Right atrium auricular region (tissue), 2 donors: ENCODE measurements around the gene DNAJA3. TPM values are rescaled to one million over a fixed set of nuclear protein-coding genes. Genes with fewer than 3 reads are reported as not detected.

Experiments
- DNase-seq: peaks from one replicate; pipeline ENCODE4 v3.0.0-alpha.2; 2019; ENCODE audit warnings: low spot score
- H3K27ac ChIP-seq, 2 donors: fragments of 200-600 bp; sonication (generic); 1 replicate in 1 of 2; 2 replicates in 1 of 2; pipeline ENCODE4 v1.5.1; 2016 to 2019
- H3K27me3 ChIP-seq, 2 donors: fragments of 200-600 bp; sonication (generic); one replicate each; pipeline versions ENCODE4 v1.5.1 to v1.6.0; 2017 to 2019
- H3K36me3 ChIP-seq: fragments of 200-600 bp; sonication (generic); one replicate; pipeline ENCODE4 v1.5.1; 2016
- H3K4me1 ChIP-seq, 2 donors: fragments of 200-600 bp; sonication (generic); one replicate each; pipeline versions ENCODE4 v1.5.1 to v1.6.0; 2017 to 2019
- H3K4me3 ChIP-seq, 2 donors: fragments of 200-600 bp; sonication (generic); 1 replicate in 1 of 2; 2 replicates in 1 of 2; pipeline ENCODE4 v1.5.1; 2017 to 2019; ENCODE audit warnings: mild to moderate bottlenecking in 1 of 2, moderate library complexity in 1 of 2
- H3K9me3 ChIP-seq, 2 donors: fragments of 200-600 bp; sonication (generic); one replicate each; pipeline ENCODE4 v1.5.1; 2019
- total RNA-seq, 2 donors: library from RNA; depleted of rRNA; stranded (reverse); fragments of >200 nt; gene quantifications; one replicate each; pipeline ENCODE4 v1.1.0, GENCODE V29; 2016
- TF ChIP-seq, protein P1 (sequence below), 2 donors: fragments of 200-600 bp; sonication (generic); IDR thresholded peaks; one replicate each; pipeline ENCODE4 v1.5.1; 2019; ENCODE audit warnings: antibody characterized with exemption in 2 of 2

The DNAJA3 gene
- total RNA-seq, 2 donors from 2014 or later = 47.6 to 50.5 TPM

DNA sequence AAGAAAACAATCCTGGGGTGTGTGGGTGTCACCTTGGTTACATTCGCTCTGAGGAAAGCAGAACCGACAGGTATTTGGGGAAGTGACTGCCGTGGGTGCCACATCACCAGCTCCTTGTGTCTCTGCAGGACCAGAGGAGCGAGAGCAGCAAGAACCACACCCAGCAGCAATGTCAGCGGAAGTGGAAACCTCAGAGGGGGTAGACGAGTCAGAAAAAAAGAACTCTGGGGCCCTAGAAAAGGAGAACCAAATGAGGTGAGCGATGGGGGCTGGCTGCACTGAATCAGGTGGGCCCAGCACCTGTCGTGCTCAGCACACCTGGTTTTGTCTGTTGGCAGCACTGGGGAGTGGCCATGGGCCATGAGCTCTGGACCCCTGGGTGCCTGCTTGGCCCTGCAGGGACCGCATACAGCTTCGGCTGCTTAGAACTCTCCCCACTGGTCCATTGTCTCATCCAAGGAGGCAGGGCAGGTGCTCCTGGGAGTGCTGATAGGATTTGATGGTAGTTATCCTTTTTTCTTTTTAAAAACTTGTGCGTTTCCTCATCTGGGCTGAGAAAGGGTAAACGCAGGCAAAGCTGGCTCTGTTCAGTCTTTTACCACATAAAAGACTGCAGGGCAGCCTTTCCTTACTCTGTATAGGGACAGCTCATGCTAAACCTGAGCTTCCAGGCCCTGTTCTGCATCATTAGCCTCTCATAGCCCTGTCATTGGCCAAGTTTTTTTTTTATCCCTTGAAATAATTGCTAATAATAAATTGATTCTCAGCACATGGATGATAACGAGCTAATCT is 79.9 kb downstream of the DNAJA3 start:
- Histone ChIP-seq H3K4me1 (peaks cover 3 to 19% of the 10 kb centered on the region in 2 donors), H3K9me3 (no peaks in the 10 kb centered on the region), H3K27ac (no peak overlapping the region), H3K36me3 (peaks cover 52% of the 10 kb centered on the region), H3K4me3 (no peak overlapping the region), H3K27me3 (no peaks in the 10 kb centered on the region)
- no peak for DNase-seq
- TF ChIP-seq, protein P1, sequence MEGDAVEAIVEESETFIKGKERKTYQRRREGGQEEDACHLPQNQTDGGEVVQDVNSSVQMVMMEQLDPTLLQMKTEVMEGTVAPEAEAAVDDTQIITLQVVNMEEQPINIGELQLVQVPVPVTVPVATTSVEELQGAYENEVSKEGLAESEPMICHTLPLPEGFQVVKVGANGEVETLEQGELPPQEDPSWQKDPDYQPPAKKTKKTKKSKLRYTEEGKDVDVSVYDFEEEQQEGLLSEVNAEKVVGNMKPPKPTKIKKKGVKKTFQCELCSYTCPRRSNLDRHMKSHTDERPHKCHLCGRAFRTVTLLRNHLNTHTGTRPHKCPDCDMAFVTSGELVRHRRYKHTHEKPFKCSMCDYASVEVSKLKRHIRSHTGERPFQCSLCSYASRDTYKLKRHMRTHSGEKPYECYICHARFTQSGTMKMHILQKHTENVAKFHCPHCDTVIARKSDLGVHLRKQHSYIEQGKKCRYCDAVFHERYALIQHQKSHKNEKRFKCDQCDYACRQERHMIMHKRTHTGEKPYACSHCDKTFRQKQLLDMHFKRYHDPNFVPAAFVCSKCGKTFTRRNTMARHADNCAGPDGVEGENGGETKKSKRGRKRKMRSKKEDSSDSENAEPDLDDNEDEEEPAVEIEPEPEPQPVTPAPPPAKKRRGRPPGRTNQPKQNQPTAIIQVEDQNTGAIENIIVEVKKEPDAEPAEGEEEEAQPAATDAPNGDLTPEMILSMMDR (IDR thresholded peaks at IDR 0.05) = no peak

Other genes with a start within 250 kb of the DNAJA3 start
- gene SRL, start 183.8 kb upstream of the DNAJA3 start, total RNA-seq = 100 to 1,000 TPM; 295 to 466 TPM
- gene TFAP4, start 152.8 kb upstream of the DNAJA3 start, total RNA-seq = 1 to 10 TPM; 2.0 to 2.9 TPM
- gene GLIS2, start 109.8 kb upstream of the DNAJA3 start, total RNA-seq = 10 to 100 TPM; 10.3 to 16.0 TPM
- gene PAM16, start 74.5 kb upstream of the DNAJA3 start, total RNA-seq = 10 to 100 TPM; 54.6 to 85.7 TPM
- 10 to 100 TPM; 17.9 to 39.0 TPM for gene VASN, start 54.0 kb upstream of the DNAJA3 start, total RNA-seq
- gene CORO7, start 9.3 kb upstream of the DNAJA3 start, total RNA-seq = 10 to 100 TPM; 10.3 TPM
- 10 to 100 TPM; 18.7 to 36.3 TPM for gene NMRAL1, start 48.8 kb downstream of the DNAJA3 start, total RNA-seq
- 100 to 1,000 TPM in 1 of 2 donors, 10 to 100 TPM in 1; 98.7 to 101 TPM for gene HMOX2, start 50.5 kb downstream of the DNAJA3 start, total RNA-seq
- gene CDIP1, start 112.9 kb downstream of the DNAJA3 start, total RNA-seq = 10 to 100 TPM; 29.6 to 42.9 TPM
- under 1 TPM in 1 of 2 donors, not detected in 1; 0.24 TPM for gene C16orf96, start 130.5 kb downstream of the DNAJA3 start, total RNA-seq
- 10 to 100 TPM; 10.8 to 12.2 TPM for gene UBALD1, start 189.0 kb downstream of the DNAJA3 start, total RNA-seq
- 10 to 100 TPM; 35.6 to 47.4 TPM for gene MGRN1, start 199.0 kb downstream of the DNAJA3 start, total RNA-seq